H1 (cell line): ENCODE measurements around the gene RGS14. TPM values are rescaled to one million over a fixed set of nuclear protein-coding genes. Genes with fewer than 3 reads are reported as not detected.
A peak's percentile ranks its signal among the peaks of the same experiment; 100 is the strongest.
"Not testable (repeated sequence)": the region's sequence is repeated elsewhere in the genome, so short reads cannot be mapped to it uniquely, and the experiment has no call there.

ENCODE experiments used
- CTCF ChIA-PET: fragments of 300-600 bp; sonication (Branson Sonifier 250); formaldehyde crosslinking; loops from one replicate; lab custom pipeline; 2021; ENCODE audit not compliant: partially characterized antibody; lab: Charles Lee
- POLR2A ChIA-PET: fragments of 300-600 bp; sonication (Branson Sonifier 250); formaldehyde crosslinking; loops from one replicate; lab custom pipeline; 2021; ENCODE audit warnings: inconsistent platforms; ENCODE audit not compliant: partially characterized antibody; lab: Charles Lee
- DNase-seq, 2 experiments: peaks; one replicate each; pipeline versions ENCODE4 v3.0.0 to v3.0.0-alpha.2; 2010 to 2022; ENCODE audit warnings: low spot score in 2 of 2, low read depth in 1 of 2, mixed read lengths in 1 of 2
- FAIRE-seq: peaks from 2 replicates; lab custom pipeline; 2011; peaks lifted over from hg19 to GRCh38; lab: Jason Lieb, UNC
- H2AFZ ChIP-seq: 2 replicates; pipeline ENCODE4 v1.8.1; 2012; ENCODE audit warnings: low read length, inconsistent platforms
- H2AK5ac ChIP-seq: 2 replicates; pipeline ENCODE4 v1.6.1; 2013; ENCODE audit warnings: low read depth, low read length
- H2BK120ac ChIP-seq: replicated peaks from 2 replicates; pipeline ENCODE3; 2013; ENCODE audit warnings: low read depth, low read length, inconsistent platforms
- H2BK12ac ChIP-seq: 2 replicates; pipeline ENCODE4 v1.6.1; 2013; ENCODE audit warnings: low read depth, low read length
- H2BK15ac ChIP-seq: 2 replicates; pipeline ENCODE4 v1.6.1; 2013; ENCODE audit warnings: low read length
- H2BK20ac ChIP-seq: 2 replicates; pipeline ENCODE4 v1.6.1; 2013; ENCODE audit warnings: low read length
- H2BK5ac ChIP-seq: 2 replicates; pipeline ENCODE4 v1.6.1; 2013; ENCODE audit warnings: low read depth, low read length
- H3K14ac ChIP-seq: 2 replicates; pipeline ENCODE4 v1.6.1; 2013; ENCODE audit warnings: inconsistent platforms; ENCODE audit not compliant: insufficient read length
- H3K18ac ChIP-seq: 2 replicates; pipeline ENCODE4 v1.6.1; 2013; ENCODE audit warnings: low read length; ENCODE audit errors: extremely low read depth
- H3K23ac ChIP-seq: 2 replicates; pipeline ENCODE4 v1.6.1; 2013; ENCODE audit warnings: inconsistent platforms; ENCODE audit not compliant: insufficient read length
- H3K23me2 ChIP-seq: 2 replicates; pipeline ENCODE4 v1.6.1; 2013; ENCODE audit warnings: low read depth, low read length
- H3K27ac ChIP-seq: 2 replicates; pipeline ENCODE4 v1.6.1; 2011; ENCODE audit warnings: low read depth, low read length, inconsistent platforms
- H3K27me3 ChIP-seq, 4 experiments: replicated peaks in 1 of 4; 1 replicate in 1 of 4; 2 replicates in 3 of 4; pipeline versions ENCODE4 v1.6.1 to v1.8.1; 2011 to 2013; ENCODE audit warnings: low read length in 3 of 4, mild to moderate bottlenecking in 3 of 4, inconsistent platforms in 2 of 4, mixed read lengths in 2 of 4, moderate library complexity in 1 of 4; ENCODE audit not compliant: control insufficient read depth in 3 of 4, insufficient read depth in 3 of 4; ENCODE audit errors: extremely low read depth in 1 of 4
- H3K36me3 ChIP-seq, 4 experiments: 2 replicates each; pipeline versions ENCODE4 v1.6.1 to v1.8.1; 2011 to 2013; ENCODE audit warnings: mild to moderate bottlenecking in 4 of 4, low read length in 3 of 4, moderate library complexity in 2 of 4, control low read depth in 1 of 4, inconsistent platforms in 1 of 4; ENCODE audit not compliant: insufficient read depth in 4 of 4, control insufficient read depth in 2 of 4
- H3K4ac ChIP-seq: replicated peaks from 2 replicates; pipeline ENCODE3; 2013; ENCODE audit warnings: low read length, low read depth, mixed read lengths, inconsistent platforms; ENCODE audit not compliant: insufficient read length
- H3K4me1 ChIP-seq, 4 experiments: replicated peaks in 1 of 4; 1 replicate in 1 of 4; 2 replicates in 3 of 4; pipeline versions ENCODE4 v1.6.1 to v1.8.1; 2011 to 2013; ENCODE audit warnings: low read length in 3 of 4, inconsistent platforms in 2 of 4, mixed read lengths in 1 of 4; ENCODE audit not compliant: insufficient read depth in 4 of 4, control insufficient read depth in 3 of 4
- H3K4me2 ChIP-seq, 2 experiments: 2 replicates each; pipeline versions ENCODE4 v1.6.1 to v1.8.1; 2011 to 2013; ENCODE audit warnings: low read depth in 2 of 2, low read length in 2 of 2, control low read depth in 1 of 2, inconsistent platforms in 1 of 2, mild to moderate bottlenecking in 1 of 2; ENCODE audit not compliant: insufficient read depth in 1 of 2
- H3K4me3 ChIP-seq, 4 experiments: fragments of 200-600, 300-600 bp in 1 of 4; sonication (generic), shearing (Covaris generic), sonication (Bioruptor Twin) in 1 of 4; 2 replicates each; pipeline versions ENCODE4 v1.5.1 to v1.8.1; 2011 to 2016; ENCODE audit warnings: low read length in 4 of 4, low read depth in 3 of 4, control low read depth in 2 of 4, inconsistent platforms in 2 of 4, mild to moderate bottlenecking in 2 of 4, mixed read lengths in 1 of 4, moderate library complexity in 1 of 4; ENCODE audit not compliant: insufficient read depth in 2 of 4; ENCODE audit errors: extremely low read depth in 1 of 4
- H3K56ac ChIP-seq: replicated peaks from 2 replicates; pipeline ENCODE3; 2013; ENCODE audit warnings: low read depth, mild to moderate bottlenecking, mixed read lengths, low read length, inconsistent platforms; ENCODE audit not compliant: insufficient read length
- H3K79me1 ChIP-seq: 2 replicates; pipeline ENCODE4 v1.6.1; 2013; ENCODE audit warnings: low read depth, low read length, control low read depth
- H3K79me2 ChIP-seq, 2 experiments: 2 replicates each; pipeline versions ENCODE4 v1.6.1 to v1.8.1; 2012 to 2013; ENCODE audit warnings: low read length in 2 of 2, mild to moderate bottlenecking in 2 of 2, inconsistent platforms in 1 of 2; ENCODE audit not compliant: insufficient read depth in 2 of 2, control insufficient read depth in 1 of 2
- H3K9ac ChIP-seq, 4 experiments: replicated peaks in 1 of 4; 1 replicate in 1 of 4; 2 replicates in 3 of 4; pipeline versions ENCODE4 v1.6.1 to v1.8.1; 2011 to 2013; ENCODE audit warnings: low read depth in 3 of 4, low read length in 3 of 4, control low read depth in 2 of 4, mild to moderate bottlenecking in 2 of 4, moderate library complexity in 2 of 4, inconsistent platforms in 1 of 4; ENCODE audit errors: extremely low read depth in 1 of 4
- H3K9me3 ChIP-seq, 2 experiments: 2 replicates each; pipeline versions ENCODE4 v1.6.1 to v1.8.1; 2012 to 2013; ENCODE audit warnings: mild to moderate bottlenecking in 2 of 2, moderate library complexity in 2 of 2, control low read depth in 1 of 2, inconsistent platforms in 1 of 2, low read depth in 1 of 2, low read length in 1 of 2, mixed read lengths in 1 of 2; ENCODE audit not compliant: insufficient read depth in 2 of 2
- H4K20me1 ChIP-seq, 2 experiments: replicated peaks in 1 of 2; 2 replicates each; pipeline versions ENCODE3 to v1.8.1; 2011 to 2013; ENCODE audit warnings: inconsistent platforms in 2 of 2, low read length in 2 of 2, mild to moderate bottlenecking in 1 of 2; ENCODE audit not compliant: insufficient read depth in 2 of 2, control insufficient read depth in 1 of 2
- H4K5ac ChIP-seq: 2 replicates; pipeline ENCODE4 v1.6.1; 2013; ENCODE audit warnings: low read length, low read depth, mixed read lengths, inconsistent platforms; ENCODE audit not compliant: insufficient read length
- H4K8ac ChIP-seq: 2 replicates; pipeline ENCODE4 v1.8.0; 2013; ENCODE audit warnings: mild to moderate bottlenecking, moderate library complexity, low read length, inconsistent platforms; ENCODE audit not compliant: insufficient read depth; ENCODE audit errors: extremely low read depth
- H4K91ac ChIP-seq: replicated peaks from 2 replicates; pipeline ENCODE3; 2013; ENCODE audit warnings: low read length, mixed read lengths, inconsistent platforms; ENCODE audit not compliant: insufficient read length
- WGBS, 2 experiments: shearing (Covaris generic) in 1 of 2; methylation state at CpG; one replicate each; pipeline versions ENCODE4 v1.1.6 to v1.1.7; 2013 to 2015; ENCODE audit warnings: low lambda C conversion rate in 2 of 2, mixed read lengths in 2 of 2, inconsistent platforms in 1 of 2, low coverage in 1 of 2, missing lambda C conversion rate in 1 of 2; ENCODE audit not compliant: insufficient replicate concordance in 2 of 2, insufficient coverage in 1 of 2, insufficient read length in 1 of 2; ENCODE audit errors: extremely low coverage in 1 of 2, missing lambda C conversion rate in 1 of 2; 5-methylcytosine and 5-hydroxymethylcytosine counted together
- polyA plus RNA-seq, 7 experiments: library from polyadenylated mRNA; depleted of rRNA in 3 of 7; stranded (reverse) in 5 of 7; unstranded in 2 of 7; fragments of >200 nt in 5 of 7; fragments of 200-250 nt in 2 of 7; gene quantifications; 1 replicate in 5 of 7; 2 replicates in 1 of 7; 4 replicates in 1 of 7; pipeline versions ENCODE4 v1.2.1 to v1.2.3, GENCODE V29; 2011 to 2013; ENCODE audit warnings: missing spikeins in 2 of 7, mixed read lengths in 2 of 7
- total RNA-seq: library from RNA; stranded (reverse); fragmentation: NEBNext Ultra II Directional; extraction: Animal tissue kit (Norgen Biotek cat#: 25700); gene quantifications from 2 replicates; pipeline ENCODE4 v1.2.1, GENCODE V29; 2021

Gene RGS14
- total and polyA plus RNA-seq, 2 of the 8 experiments (the other 6 are each of a cell fraction or from before 2014, with no cell fraction given) = 24.4 to 46.1 TPM

DNA sequence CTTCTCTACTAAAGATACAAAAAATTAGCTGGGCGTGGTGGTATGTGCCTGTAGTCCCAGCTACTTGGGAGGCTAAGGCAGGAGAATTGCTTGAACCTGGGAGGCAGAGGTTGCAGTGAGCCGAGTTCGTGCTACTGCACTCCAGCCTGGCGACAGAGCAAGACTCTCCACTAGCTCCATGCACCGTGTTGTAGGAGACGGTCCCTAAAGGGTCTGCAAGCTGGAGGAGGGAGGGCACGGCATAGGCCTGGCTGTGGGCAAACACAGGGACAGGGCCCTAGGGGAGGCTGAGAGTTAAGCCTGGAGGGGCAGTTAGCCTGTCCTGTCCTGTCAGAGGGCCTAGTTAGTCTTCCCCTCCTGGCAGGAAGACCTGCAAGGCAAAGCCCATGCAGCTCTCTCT is 3.0 kb downstream of the RGS14 start:
- H3K4me3 ChIP-seq, H3K27ac ChIP-seq, H3K27me3 ChIP-seq, H3K36me3 ChIP-seq, H2BK120ac ChIP-seq, H2BK20ac ChIP-seq, H4K8ac ChIP-seq, H3K56ac ChIP-seq, DNase-seq, H3K18ac ChIP-seq, H3K14ac ChIP-seq, H2AFZ ChIP-seq, H3K9ac ChIP-seq, H3K23ac ChIP-seq, H3K4ac ChIP-seq, H3K23me2 ChIP-seq, H4K5ac ChIP-seq, H3K4me2 ChIP-seq, H2AK5ac ChIP-seq, H3K9me3 ChIP-seq, H3K79me1 ChIP-seq, H2BK5ac ChIP-seq, H4K20me1 ChIP-seq, FAIRE-seq, H3K79me2 ChIP-seq: not testable (repeated sequence)
- ChIA-PET POLR2A (interaction anchor here (0.9 to 3.1 kb wide), 3 partner anchors 10 to 95 kb away, joined by 3 to 25 read pairs (median 4); partner anchors contain the start of gene LMAN2), CTCF (interaction anchor here (0.6 to 15.6 kb wide), 9 partner anchors 9 to 96 kb away, joined by 4 to 251 read pairs (median 7); partner anchors contain the start of genes LMAN2, MXD3 and SLC34A1)
- H4K91ac ChIP-seq = peak overlapping the region; percentile 15
- peak overlapping the region; percentile 72; the same call in 1 of the 2 replicates for H2BK15ac ChIP-seq
- H3K4me1 ChIP-seq = peaks cover 0 to 15% (median 11%) of the 10 kb centered on the region in 4 experiments; a peak in 6 of 7 replicates
- H2BK12ac ChIP-seq = peak overlapping the region; percentile 60; the same call in 1 of the 2 replicates
- 89% methylated on average over 7 of the region's 7 CpGs; no CpG with 5 or more reads in 1 of the 2 experiments for WGBS, 2 experiments
